Astrocyte (in vitro differentiated cells and primary cell): Measurements from ENCODE around the gene DIP2A.

ENCODE experiments used
- EZH2 ChIP-seq: IDR thresholded peaks from 2 replicates; pipeline ENCODE4 v1.6.1; 2012; ENCODE audit warnings: mild to moderate bottlenecking, low read length, inconsistent platforms; ENCODE audit not compliant: insufficient read depth
- TF ChIP-seq, protein P1 (sequence below): IDR thresholded peaks from 2 replicates; pipeline ENCODE4 v1.5.1; 2011; ENCODE audit warnings: low read depth, mild to moderate bottlenecking, inconsistent platforms, low read length, moderate library complexity; ENCODE audit not compliant: insufficient read depth

DNA sequence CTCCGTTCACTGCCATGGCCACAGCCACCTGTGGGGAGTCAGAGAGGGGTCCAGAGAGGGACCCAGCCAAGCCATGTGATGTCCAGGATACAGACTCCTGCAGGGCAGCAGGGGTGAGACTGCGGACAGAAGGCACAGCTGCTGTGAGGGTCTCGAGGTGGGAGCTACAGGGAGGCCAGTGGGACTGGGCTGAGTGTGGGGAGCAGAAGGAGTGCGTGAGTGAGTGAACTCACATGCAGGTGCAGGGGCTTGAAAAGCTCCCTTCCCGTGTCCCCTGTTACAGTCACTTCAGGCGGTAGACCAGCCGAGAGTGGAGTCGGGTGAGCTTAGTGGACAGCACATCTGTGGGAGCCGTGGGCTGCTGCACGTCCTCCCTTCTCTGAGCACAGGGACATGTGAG lies 103.8 kb downstream of the DIP2A start:
- TF ChIP-seq EZH2 = no peak
- TF ChIP-seq, protein P1, sequence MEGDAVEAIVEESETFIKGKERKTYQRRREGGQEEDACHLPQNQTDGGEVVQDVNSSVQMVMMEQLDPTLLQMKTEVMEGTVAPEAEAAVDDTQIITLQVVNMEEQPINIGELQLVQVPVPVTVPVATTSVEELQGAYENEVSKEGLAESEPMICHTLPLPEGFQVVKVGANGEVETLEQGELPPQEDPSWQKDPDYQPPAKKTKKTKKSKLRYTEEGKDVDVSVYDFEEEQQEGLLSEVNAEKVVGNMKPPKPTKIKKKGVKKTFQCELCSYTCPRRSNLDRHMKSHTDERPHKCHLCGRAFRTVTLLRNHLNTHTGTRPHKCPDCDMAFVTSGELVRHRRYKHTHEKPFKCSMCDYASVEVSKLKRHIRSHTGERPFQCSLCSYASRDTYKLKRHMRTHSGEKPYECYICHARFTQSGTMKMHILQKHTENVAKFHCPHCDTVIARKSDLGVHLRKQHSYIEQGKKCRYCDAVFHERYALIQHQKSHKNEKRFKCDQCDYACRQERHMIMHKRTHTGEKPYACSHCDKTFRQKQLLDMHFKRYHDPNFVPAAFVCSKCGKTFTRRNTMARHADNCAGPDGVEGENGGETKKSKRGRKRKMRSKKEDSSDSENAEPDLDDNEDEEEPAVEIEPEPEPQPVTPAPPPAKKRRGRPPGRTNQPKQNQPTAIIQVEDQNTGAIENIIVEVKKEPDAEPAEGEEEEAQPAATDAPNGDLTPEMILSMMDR = no peak
